ENCODE results near the gene KCNQ1OT1.

The KCNQ1OT1 gene

GRCh38 chr11:2564588-2565425 is 135.0 kb downstream of the KCNQ1OT1 start:
- no peaks in the 10 kb centered on the region for H3K9me2 ChIP-seq (replicated peaks; ENCODE audit: insufficient read depth, low read length)
- no peak overlapping the region for H3K4me2 ChIP-seq (ENCODE audit: low read depth, low read length)
- peaks cover 7% of the 10 kb centered on the region; the same call in 1 of the 2 replicates for H3K4me1 ChIP-seq (ENCODE audit: low read length)
- H3K27me3 ChIP-seq (replicated peaks; ENCODE audit: insufficient read depth, low read length): no peaks in the 10 kb centered on the region
- DNase-seq: no peak
- no peak overlapping the region for H3K9ac ChIP-seq (ENCODE audit: low read length)
- H3F3A ChIP-seq (ENCODE audit: insufficient read depth, low read length): no peaks in the 10 kb centered on the region
- H3K79me2 ChIP-seq (ENCODE audit: low read length): no peaks in the 10 kb centered on the region
- no peak overlapping the region for H2AFZ ChIP-seq (ENCODE audit: low read length)
- H3K36me3 ChIP-seq (replicated peaks; ENCODE audit: insufficient read depth, low read length): no peaks in the 10 kb centered on the region
- no peak overlapping the region for H3K4me3 ChIP-seq (ENCODE audit: low read length)
- no peaks in the 10 kb centered on the region for H4K20me1 ChIP-seq (ENCODE audit: insufficient read depth, low read length)
- TF ChIP-seq CTCF (IDR thresholded peaks at IDR 0.05; ENCODE audit: low read length): no peak
- TF ChIP-seq EZH2phosphoT487 (IDR thresholded peaks at IDR 0.05; ENCODE audit: low read length): no peak
- TF ChIP-seq EZH2 (optimal IDR thresholded peaks at IDR 0.05; ENCODE audit: low read depth, low read length): no peak
- no peak overlapping the region for H3K27ac ChIP-seq (ENCODE audit: low read length)
- H3K9me3 ChIP-seq (replicated peaks; ENCODE audit: insufficient read depth, low read length): no peaks in the 10 kb centered on the region

- no peak for DNase-seq
- no peaks in the 10 kb centered on the region for H3K9me3 ChIP-seq (replicated peaks; ENCODE audit: insufficient read depth, low read length)
- H2AFZ ChIP-seq (ENCODE audit: low read length): no peak overlapping the region
- H3K9me2 ChIP-seq (replicated peaks; ENCODE audit: insufficient read depth, low read length): no peaks in the 10 kb centered on the region
- H3K4me1 ChIP-seq (ENCODE audit: low read length): peaks cover under 1% of the 10 kb centered on the region; the same call in 1 of the 2 replicates
- H3K36me3 ChIP-seq (replicated peaks; ENCODE audit: insufficient read depth, low read length): no peaks in the 10 kb centered on the region
- TF ChIP-seq EZH2phosphoT487 (IDR thresholded peaks at IDR 0.05; ENCODE audit: low read length): no peak
- TF ChIP-seq CTCF (IDR thresholded peaks at IDR 0.05; ENCODE audit: low read length): no peak
- TF ChIP-seq EZH2 (optimal IDR thresholded peaks at IDR 0.05; ENCODE audit: low read depth, low read length): no peak
- H3K9ac ChIP-seq (ENCODE audit: low read length): no peak overlapping the region
- no peaks in the 10 kb centered on the region for H3F3A ChIP-seq (ENCODE audit: insufficient read depth, low read length)
- no peaks in the 10 kb centered on the region for H3K79me2 ChIP-seq (ENCODE audit: low read length)
- H4K20me1 ChIP-seq (ENCODE audit: insufficient read depth, low read length): no peaks in the 10 kb centered on the region
- H3K4me3 ChIP-seq (ENCODE audit: low read length): no peak overlapping the region
- no peaks in the 10 kb centered on the region for H3K27me3 ChIP-seq (replicated peaks; ENCODE audit: insufficient read depth, low read length)
- H3K4me2 ChIP-seq (ENCODE audit: low read depth, low read length): no peak overlapping the region
- H3K27ac ChIP-seq (ENCODE audit: low read length): no peak overlapping the region
Measured at GRCh38 chr11:2564008-2564530, 135.7 kb downstream of the KCNQ1OT1 start.

- TF ChIP-seq EZH2phosphoT487 (IDR thresholded peaks at IDR 0.05; ENCODE audit: low read length): no peak
- no peak for TF ChIP-seq EZH2 (optimal IDR thresholded peaks at IDR 0.05; ENCODE audit: low read depth, low read length)
- no peak for TF ChIP-seq CTCF (IDR thresholded peaks at IDR 0.05; ENCODE audit: low read length)
- Histone ChIP-seq H3K9me2 (replicated peaks; ENCODE audit: insufficient read depth, low read length) (no peaks in the 10 kb centered on the region), H3K9me3 (replicated peaks; ENCODE audit: insufficient read depth, low read length) (no peaks in the 10 kb centered on the region), H3K4me2 (ENCODE audit: low read depth, low read length) (no peak overlapping the region), H3K36me3 (replicated peaks; ENCODE audit: insufficient read depth, low read length) (no peaks in the 10 kb centered on the region), H2AFZ (ENCODE audit: low read length) (no peak overlapping the region), H3K27ac (ENCODE audit: low read length) (no peak overlapping the region), H3K4me3 (ENCODE audit: low read length) (no peak overlapping the region), H3K79me2 (ENCODE audit: low read length) (no peaks in the 10 kb centered on the region), H3F3A (ENCODE audit: insufficient read depth, low read length) (no peaks in the 10 kb centered on the region), H4K20me1 (ENCODE audit: insufficient read depth, low read length) (no peaks in the 10 kb centered on the region), H3K27me3 (replicated peaks; ENCODE audit: insufficient read depth, low read length) (no peaks in the 10 kb centered on the region), H3K4me1 (ENCODE audit: low read length) (no peaks in the 10 kb centered on the region), H3K9ac (ENCODE audit: low read length) (no peak overlapping the region)
- DNase-seq: no peak
Measured at GRCh38 chr11:2563213-2564007, 136.4 kb downstream of the KCNQ1OT1 start.
